H1 (cell line): ENCODE results near the gene WRAP73. TPM values are rescaled to one million over a fixed set of nuclear protein-coding genes. Genes with fewer than 3 reads are reported as not detected.

ENCODE experiments used
- CTCF ChIA-PET: fragments of 300-600 bp; sonication (Branson Sonifier 250); formaldehyde crosslinking; loops from one replicate; lab custom pipeline; 2021; ENCODE audit not compliant: partially characterized antibody; lab: Charles Lee
- POLR2A ChIA-PET: fragments of 300-600 bp; sonication (Branson Sonifier 250); formaldehyde crosslinking; loops from one replicate; lab custom pipeline; 2021; ENCODE audit warnings: inconsistent platforms; ENCODE audit not compliant: partially characterized antibody; lab: Charles Lee
- DNase-seq, 2 experiments: peaks; one replicate each; pipeline versions ENCODE4 v3.0.0 to v3.0.0-alpha.2; 2010 to 2022; ENCODE audit warnings: low spot score in 2 of 2, low read depth in 1 of 2, mixed read lengths in 1 of 2
- FAIRE-seq: peaks from 2 replicates; lab custom pipeline; 2011; peaks lifted over from hg19 to GRCh38; lab: Jason Lieb, UNC
- H2AFZ ChIP-seq: 2 replicates; pipeline ENCODE4 v1.8.1; 2012; ENCODE audit warnings: low read length, inconsistent platforms
- H2AK5ac ChIP-seq: 2 replicates; pipeline ENCODE4 v1.6.1; 2013; ENCODE audit warnings: low read depth, low read length
- H2BK120ac ChIP-seq: replicated peaks from 2 replicates; pipeline ENCODE3; 2013; ENCODE audit warnings: low read depth, low read length, inconsistent platforms
- H2BK12ac ChIP-seq: 2 replicates; pipeline ENCODE4 v1.6.1; 2013; ENCODE audit warnings: low read depth, low read length
- H2BK15ac ChIP-seq: 2 replicates; pipeline ENCODE4 v1.6.1; 2013; ENCODE audit warnings: low read length
- H2BK20ac ChIP-seq: 2 replicates; pipeline ENCODE4 v1.6.1; 2013; ENCODE audit warnings: low read length
- H2BK5ac ChIP-seq: 2 replicates; pipeline ENCODE4 v1.6.1; 2013; ENCODE audit warnings: low read depth, low read length
- H3K14ac ChIP-seq: 2 replicates; pipeline ENCODE4 v1.6.1; 2013; ENCODE audit warnings: inconsistent platforms; ENCODE audit not compliant: insufficient read length
- H3K18ac ChIP-seq: 2 replicates; pipeline ENCODE4 v1.6.1; 2013; ENCODE audit warnings: low read length; ENCODE audit errors: extremely low read depth
- H3K23ac ChIP-seq: 2 replicates; pipeline ENCODE4 v1.6.1; 2013; ENCODE audit warnings: inconsistent platforms; ENCODE audit not compliant: insufficient read length
- H3K23me2 ChIP-seq: 2 replicates; pipeline ENCODE4 v1.6.1; 2013; ENCODE audit warnings: low read depth, low read length
- H3K27ac ChIP-seq: 2 replicates; pipeline ENCODE4 v1.6.1; 2011; ENCODE audit warnings: low read depth, low read length, inconsistent platforms
- H3K27me3 ChIP-seq, 4 experiments: replicated peaks in 1 of 4; 1 replicate in 1 of 4; 2 replicates in 3 of 4; pipeline versions ENCODE4 v1.6.1 to v1.8.1; 2011 to 2013; ENCODE audit warnings: low read length in 3 of 4, mild to moderate bottlenecking in 3 of 4, inconsistent platforms in 2 of 4, mixed read lengths in 2 of 4, moderate library complexity in 1 of 4; ENCODE audit not compliant: control insufficient read depth in 3 of 4, insufficient read depth in 3 of 4; ENCODE audit errors: extremely low read depth in 1 of 4
- H3K36me3 ChIP-seq, 4 experiments: 2 replicates each; pipeline versions ENCODE4 v1.6.1 to v1.8.1; 2011 to 2013; ENCODE audit warnings: mild to moderate bottlenecking in 4 of 4, low read length in 3 of 4, moderate library complexity in 2 of 4, control low read depth in 1 of 4, inconsistent platforms in 1 of 4; ENCODE audit not compliant: insufficient read depth in 4 of 4, control insufficient read depth in 2 of 4
- H3K4ac ChIP-seq: replicated peaks from 2 replicates; pipeline ENCODE3; 2013; ENCODE audit warnings: low read length, low read depth, mixed read lengths, inconsistent platforms; ENCODE audit not compliant: insufficient read length
- H3K4me1 ChIP-seq, 4 experiments: replicated peaks in 1 of 4; 1 replicate in 1 of 4; 2 replicates in 3 of 4; pipeline versions ENCODE4 v1.6.1 to v1.8.1; 2011 to 2013; ENCODE audit warnings: low read length in 3 of 4, inconsistent platforms in 2 of 4, mixed read lengths in 1 of 4; ENCODE audit not compliant: insufficient read depth in 4 of 4, control insufficient read depth in 3 of 4
- H3K4me2 ChIP-seq, 2 experiments: 2 replicates each; pipeline versions ENCODE4 v1.6.1 to v1.8.1; 2011 to 2013; ENCODE audit warnings: low read depth in 2 of 2, low read length in 2 of 2, control low read depth in 1 of 2, inconsistent platforms in 1 of 2, mild to moderate bottlenecking in 1 of 2; ENCODE audit not compliant: insufficient read depth in 1 of 2
- H3K4me3 ChIP-seq, 4 experiments: fragments of 200-600, 300-600 bp in 1 of 4; sonication (generic), shearing (Covaris generic), sonication (Bioruptor Twin) in 1 of 4; 2 replicates each; pipeline versions ENCODE4 v1.5.1 to v1.8.1; 2011 to 2016; ENCODE audit warnings: low read length in 4 of 4, low read depth in 3 of 4, control low read depth in 2 of 4, inconsistent platforms in 2 of 4, mild to moderate bottlenecking in 2 of 4, mixed read lengths in 1 of 4, moderate library complexity in 1 of 4; ENCODE audit not compliant: insufficient read depth in 2 of 4; ENCODE audit errors: extremely low read depth in 1 of 4
- H3K56ac ChIP-seq: replicated peaks from 2 replicates; pipeline ENCODE3; 2013; ENCODE audit warnings: low read depth, mild to moderate bottlenecking, mixed read lengths, low read length, inconsistent platforms; ENCODE audit not compliant: insufficient read length
- H3K79me1 ChIP-seq: 2 replicates; pipeline ENCODE4 v1.6.1; 2013; ENCODE audit warnings: low read depth, low read length, control low read depth
- H3K79me2 ChIP-seq, 2 experiments: 2 replicates each; pipeline versions ENCODE4 v1.6.1 to v1.8.1; 2012 to 2013; ENCODE audit warnings: low read length in 2 of 2, mild to moderate bottlenecking in 2 of 2, inconsistent platforms in 1 of 2; ENCODE audit not compliant: insufficient read depth in 2 of 2, control insufficient read depth in 1 of 2
- H3K9ac ChIP-seq, 4 experiments: replicated peaks in 1 of 4; 1 replicate in 1 of 4; 2 replicates in 3 of 4; pipeline versions ENCODE4 v1.6.1 to v1.8.1; 2011 to 2013; ENCODE audit warnings: low read depth in 3 of 4, low read length in 3 of 4, control low read depth in 2 of 4, mild to moderate bottlenecking in 2 of 4, moderate library complexity in 2 of 4, inconsistent platforms in 1 of 4; ENCODE audit errors: extremely low read depth in 1 of 4
- H3K9me3 ChIP-seq, 2 experiments: 2 replicates each; pipeline versions ENCODE4 v1.6.1 to v1.8.1; 2012 to 2013; ENCODE audit warnings: mild to moderate bottlenecking in 2 of 2, moderate library complexity in 2 of 2, control low read depth in 1 of 2, inconsistent platforms in 1 of 2, low read depth in 1 of 2, low read length in 1 of 2, mixed read lengths in 1 of 2; ENCODE audit not compliant: insufficient read depth in 2 of 2
- H4K20me1 ChIP-seq, 2 experiments: replicated peaks in 1 of 2; 2 replicates each; pipeline versions ENCODE3 to v1.8.1; 2011 to 2013; ENCODE audit warnings: inconsistent platforms in 2 of 2, low read length in 2 of 2, mild to moderate bottlenecking in 1 of 2; ENCODE audit not compliant: insufficient read depth in 2 of 2, control insufficient read depth in 1 of 2
- H4K5ac ChIP-seq: 2 replicates; pipeline ENCODE4 v1.6.1; 2013; ENCODE audit warnings: low read length, low read depth, mixed read lengths, inconsistent platforms; ENCODE audit not compliant: insufficient read length
- H4K8ac ChIP-seq: 2 replicates; pipeline ENCODE4 v1.8.0; 2013; ENCODE audit warnings: mild to moderate bottlenecking, moderate library complexity, low read length, inconsistent platforms; ENCODE audit not compliant: insufficient read depth; ENCODE audit errors: extremely low read depth
- H4K91ac ChIP-seq: replicated peaks from 2 replicates; pipeline ENCODE3; 2013; ENCODE audit warnings: low read length, mixed read lengths, inconsistent platforms; ENCODE audit not compliant: insufficient read length
- ASH2L ChIP-seq: fragments of 200-600, 300-600 bp; sonication (generic); IDR thresholded peaks from one replicate; pipeline ENCODE4 v1.7.1; 2017; ENCODE audit warnings: low read length
- BRCA1 ChIP-seq: IDR thresholded peaks from 2 replicates; pipeline ENCODE4 v1.6.1; 2012; ENCODE audit warnings: low read depth, low read length, improper control_type of control experiment
- E2F6 ChIP-seq: IDR thresholded peaks from 2 replicates; pipeline ENCODE4 v1.6.1; 2012; ENCODE audit warnings: inconsistent platforms
- HDAC2 ChIP-seq, 2 experiments: fragments of 300-600 bp in 1 of 2; sonication (generic) in 1 of 2; IDR thresholded peaks; 2 replicates each; pipeline ENCODE4 v1.6.1; 2011 to 2012; ENCODE audit warnings: low read depth in 2 of 2, low read length in 2 of 2, mild to moderate bottlenecking in 2 of 2, moderate library complexity in 2 of 2, borderline replicate concordance in 1 of 2, inconsistent platforms in 1 of 2
- KDM5A ChIP-seq: fragments of 200-600 bp; IDR thresholded peaks from 2 replicates; pipeline ENCODE4 v1.7.1; 2012; ENCODE audit warnings: mild to moderate bottlenecking, low read length, inconsistent platforms, mixed read lengths
- POU5F1 ChIP-seq: IDR thresholded peaks from 2 replicates; pipeline ENCODE4 v1.6.1; 2011; ENCODE audit warnings: low read depth, mild to moderate bottlenecking, low read length, moderate library complexity
- RAD21 ChIP-seq, 2 experiments: IDR thresholded peaks in 1 of 2; conservative IDR thresholded peaks in 1 of 2; 2 replicates each; pipeline ENCODE4 v1.6.1; 2011; ENCODE audit warnings: low read depth in 2 of 2, low read length in 2 of 2, improper control_type of control experiment in 1 of 2, inconsistent platforms in 1 of 2, mild to moderate bottlenecking in 1 of 2, moderate library complexity in 1 of 2
- RBBP5 ChIP-seq: IDR thresholded peaks from 2 replicates; pipeline ENCODE4 v1.7.1; 2012; ENCODE audit warnings: low read depth, mild to moderate bottlenecking, inconsistent platforms, low read length, moderate library complexity, borderline replicate concordance
- SP2 ChIP-seq: IDR thresholded peaks from 2 replicates; pipeline ENCODE4 v1.6.1; 2012; ENCODE audit warnings: mild to moderate bottlenecking, low read length, inconsistent platforms
- SUZ12 ChIP-seq: fragments of 200-600 bp; sonication (generic); IDR thresholded peaks from 2 replicates; pipeline ENCODE4 v1.6.1; 2012; ENCODE audit warnings: mild to moderate bottlenecking, inconsistent platforms, low read length, moderate library complexity, mixed read lengths
- USF2 ChIP-seq: IDR thresholded peaks from 2 replicates; pipeline ENCODE4 v1.6.1; 2011; ENCODE audit warnings: low read length, improper control_type of control experiment
- WGBS, 2 experiments: shearing (Covaris generic) in 1 of 2; methylation state at CpG; one replicate each; pipeline versions ENCODE4 v1.1.6 to v1.1.7; 2013 to 2015; ENCODE audit warnings: low lambda C conversion rate in 2 of 2, mixed read lengths in 2 of 2, inconsistent platforms in 1 of 2, low coverage in 1 of 2, missing lambda C conversion rate in 1 of 2; ENCODE audit not compliant: insufficient replicate concordance in 2 of 2, insufficient coverage in 1 of 2, insufficient read length in 1 of 2; ENCODE audit errors: extremely low coverage in 1 of 2, missing lambda C conversion rate in 1 of 2; 5-methylcytosine and 5-hydroxymethylcytosine counted together
- polyA plus RNA-seq, 7 experiments: library from polyadenylated mRNA; depleted of rRNA in 3 of 7; stranded (reverse) in 5 of 7; unstranded in 2 of 7; fragments of >200 nt in 5 of 7; fragments of 200-250 nt in 2 of 7; gene quantifications; 1 replicate in 5 of 7; 2 replicates in 1 of 7; 4 replicates in 1 of 7; pipeline versions ENCODE4 v1.2.1 to v1.2.3, GENCODE V29; 2011 to 2013; ENCODE audit warnings: missing spikeins in 2 of 7, mixed read lengths in 2 of 7
- total RNA-seq: library from RNA; stranded (reverse); fragmentation: NEBNext Ultra II Directional; extraction: Animal tissue kit (Norgen Biotek cat#: 25700); gene quantifications from 2 replicates; pipeline ENCODE4 v1.2.1, GENCODE V29; 2021

WRAP73 gene
- total and polyA plus RNA-seq, 2 of the 8 experiments (the other 6 are each of a cell fraction or from before 2014, with no cell fraction given): 30.3 to 50.7 TPM

- no peak overlapping the region for H2BK120ac ChIP-seq
- WGBS, 2 experiments: 85% methylated on average over 13 of the region's 13 CpGs; no CpG with 5 or more reads in 1 of the 2 experiments
- H3K9me3 ChIP-seq: no peaks in the 10 kb centered on the region; a peak in 1 of 4 replicates
- H3K4me1 ChIP-seq: peaks cover 3 to 19% (median 15%) of the 10 kb centered on the region in 4 experiments
- ChIA-PET POLR2A (no interaction called here), CTCF (interaction anchor here (0.9 to 1.4 kb wide), 3 partner anchors 20 to 71 kb away, joined by 3 read pairs; no protein-coding TSS in a partner anchor)
- no peak overlapping the region for H2BK20ac ChIP-seq
- no peak overlapping the region; a peak in 1 of 7 replicates for H3K9ac ChIP-seq
- H3K18ac ChIP-seq: no peak overlapping the region
- H3K14ac ChIP-seq: no peak overlapping the region
- DNase-seq: no peak
- H3K36me3 ChIP-seq: no peaks in the 10 kb centered on the region
- H2BK12ac ChIP-seq: no peak overlapping the region
- H4K91ac ChIP-seq: no peak overlapping the region
- FAIRE-seq: no peak
- H3K27ac ChIP-seq: no peak overlapping the region
- TF ChIP-seq POU5F1 (no peak), RBBP5 (no peak), HDAC2 (IDR thresholded peaks at IDR 0.05; ENCODE audit: borderline replicate concordance in 1 of 2, low read depth in 2 of 2, low read length in 2 of 2) (no peak), ASH2L (no peak), USF2 (no peak), BRCA1 (no peak), SP2 (no peak), RAD21 (IDR thresholded peaks at IDR 0.05 in 1 of 2, conservative IDR thresholded peaks at IDR 0.05 in 1 of 2; ENCODE audit: low read depth in 2 of 2, low read length in 2 of 2) (no peak), KDM5A (no peak), E2F6 (no peak), SUZ12 (no peak)
- H3K56ac ChIP-seq: no peak overlapping the region
- H4K20me1 ChIP-seq: peaks cover 0 to 8% of the 10 kb centered on the region in 2 experiments
- H3K4ac ChIP-seq: no peak overlapping the region
- no peak overlapping the region for H3K23ac ChIP-seq
- peaks cover 0 to 7% (median 4%) of the 10 kb centered on the region in 4 experiments; a peak in 2 of 7 replicates for H3K27me3 ChIP-seq
- no peak overlapping the region for H3K4me2 ChIP-seq
- no peak overlapping the region for H3K4me3 ChIP-seq
- H3K23me2 ChIP-seq: no peaks in the 10 kb centered on the region; the same call in 1 of the 2 replicates
- no peaks in the 10 kb centered on the region; the same call in 1 of the 2 replicates for H3K79me1 ChIP-seq
- no peak overlapping the region for H2AK5ac ChIP-seq
- H3K79me2 ChIP-seq: no peaks in the 10 kb centered on the region
- no peak overlapping the region for H2AFZ ChIP-seq
- no peak overlapping the region for H4K8ac ChIP-seq
- no peak overlapping the region for H2BK5ac ChIP-seq
- no peak overlapping the region for H4K5ac ChIP-seq
- no peak overlapping the region for H2BK15ac ChIP-seq
Observed at GRCh38 chr1:3692598-3692997, 42.7 kb upstream of the WRAP73 start.
